ENCODE results near the gene ANXA9. TPM values are rescaled to one million over a fixed set of nuclear protein-coding genes. Genes with fewer than 3 reads are reported as not detected.

The ANXA9 gene
- total RNA-seq, 1 donor from 2014 or later = 1.2 TPM

DNA sequence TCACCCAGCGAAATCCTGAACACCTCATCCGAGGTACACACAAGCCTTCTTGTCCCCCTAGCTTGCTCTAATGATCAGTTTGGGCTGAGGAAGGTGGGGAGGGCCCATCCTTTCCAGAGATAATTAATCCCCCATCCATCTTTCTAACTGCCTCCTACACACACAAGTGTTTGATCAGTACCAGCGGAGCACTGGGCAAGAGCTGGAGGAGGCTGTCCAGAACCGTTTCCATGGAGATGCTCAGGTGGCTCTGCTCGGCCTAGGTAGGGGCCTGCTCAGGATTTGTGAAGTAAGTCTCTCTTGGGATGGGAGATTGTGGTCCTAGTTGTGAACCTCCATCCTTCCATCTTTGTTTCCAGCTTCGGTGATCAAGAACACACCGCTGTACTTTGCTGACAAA, 5.8 kb downstream of the ANXA9 start:
- no peaks in the 10 kb centered on the region for H3K36me3 ChIP-seq
- H3K4me1 ChIP-seq = no peaks in the 10 kb centered on the region
- intact Hi-C loops (cut with DNase I) = no loop called here
- no peak overlapping the region for H3K4me3 ChIP-seq
- no peak overlapping the region for H3K27ac ChIP-seq
- DNase-seq (no peak), ATAC-seq (no peak)
- TF ChIP-seq, protein P1, sequence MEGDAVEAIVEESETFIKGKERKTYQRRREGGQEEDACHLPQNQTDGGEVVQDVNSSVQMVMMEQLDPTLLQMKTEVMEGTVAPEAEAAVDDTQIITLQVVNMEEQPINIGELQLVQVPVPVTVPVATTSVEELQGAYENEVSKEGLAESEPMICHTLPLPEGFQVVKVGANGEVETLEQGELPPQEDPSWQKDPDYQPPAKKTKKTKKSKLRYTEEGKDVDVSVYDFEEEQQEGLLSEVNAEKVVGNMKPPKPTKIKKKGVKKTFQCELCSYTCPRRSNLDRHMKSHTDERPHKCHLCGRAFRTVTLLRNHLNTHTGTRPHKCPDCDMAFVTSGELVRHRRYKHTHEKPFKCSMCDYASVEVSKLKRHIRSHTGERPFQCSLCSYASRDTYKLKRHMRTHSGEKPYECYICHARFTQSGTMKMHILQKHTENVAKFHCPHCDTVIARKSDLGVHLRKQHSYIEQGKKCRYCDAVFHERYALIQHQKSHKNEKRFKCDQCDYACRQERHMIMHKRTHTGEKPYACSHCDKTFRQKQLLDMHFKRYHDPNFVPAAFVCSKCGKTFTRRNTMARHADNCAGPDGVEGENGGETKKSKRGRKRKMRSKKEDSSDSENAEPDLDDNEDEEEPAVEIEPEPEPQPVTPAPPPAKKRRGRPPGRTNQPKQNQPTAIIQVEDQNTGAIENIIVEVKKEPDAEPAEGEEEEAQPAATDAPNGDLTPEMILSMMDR (IDR thresholded peaks at IDR 0.05) = no peak
- H3K9me3 ChIP-seq = no peaks in the 10 kb centered on the region
- H3K27me3 ChIP-seq = no peaks in the 10 kb centered on the region

DNA sequence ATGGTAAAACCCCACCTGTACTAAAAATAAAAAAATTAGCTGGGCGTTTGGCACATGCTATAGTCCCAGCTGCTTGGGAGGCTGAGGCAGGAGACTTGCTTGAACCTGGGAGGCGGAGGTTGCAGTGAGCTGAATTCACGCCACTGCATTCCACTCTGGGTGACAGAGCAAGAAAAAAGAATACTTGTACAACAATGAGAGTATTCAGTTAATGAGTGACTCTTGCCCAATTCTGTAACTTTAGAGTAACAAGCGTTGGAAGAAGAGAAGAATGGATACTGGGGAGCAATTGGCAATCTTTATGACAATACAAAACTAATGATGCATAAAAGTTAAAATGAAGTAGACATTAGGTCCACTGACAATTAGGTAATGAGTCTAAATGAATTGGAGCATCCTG, 10.5 kb downstream of the ANXA9 start:
- no peak overlapping the region for H3K4me3 ChIP-seq
- peaks cover 10% of the 10 kb centered on the region for H3K36me3 ChIP-seq
- DNase-seq (no peak), ATAC-seq (no peak)
- intact Hi-C loops (cut with DNase I) = no loop called here
- no peaks in the 10 kb centered on the region for H3K9me3 ChIP-seq
- TF ChIP-seq, protein P1 (IDR thresholded peaks at IDR 0.05) = no peak
- peaks cover 4% of the 10 kb centered on the region for H3K4me1 ChIP-seq
- H3K27ac ChIP-seq = no peak overlapping the region
- no peaks in the 10 kb centered on the region for H3K27me3 ChIP-seq

DNA sequence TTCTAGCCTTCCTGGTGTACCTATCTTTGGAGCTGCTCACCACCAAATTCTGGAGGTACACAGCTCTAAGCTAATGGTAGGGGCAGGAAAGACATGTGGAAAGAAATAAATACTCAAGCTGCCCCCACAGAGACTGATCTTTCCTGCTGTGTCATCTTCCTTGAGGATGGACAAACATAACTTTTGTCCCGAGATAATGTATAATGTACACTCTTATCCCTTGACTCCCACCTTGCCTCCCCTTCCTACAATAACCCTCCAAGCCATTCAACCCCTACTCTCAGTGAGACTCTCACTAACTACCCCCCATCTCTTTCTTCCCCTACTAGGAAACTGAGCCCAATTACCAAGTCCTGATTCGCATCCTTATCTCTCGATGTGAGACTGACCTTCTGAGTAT, 12.2 kb downstream of the ANXA9 start:
- intact Hi-C loops (cut with DNase I) = no loop called here
- no peaks in the 10 kb centered on the region for H3K9me3 ChIP-seq
- TF ChIP-seq, protein P1 (IDR thresholded peaks at IDR 0.05) = no peak
- H3K4me3 ChIP-seq = no peak overlapping the region
- peaks cover 27% of the 10 kb centered on the region for H3K36me3 ChIP-seq
- H3K27me3 ChIP-seq = no peaks in the 10 kb centered on the region
- DNase-seq (no peak), ATAC-seq (no peak)
- H3K4me1 ChIP-seq = peaks cover 4% of the 10 kb centered on the region
- H3K27ac ChIP-seq = no peak overlapping the region

DNA sequence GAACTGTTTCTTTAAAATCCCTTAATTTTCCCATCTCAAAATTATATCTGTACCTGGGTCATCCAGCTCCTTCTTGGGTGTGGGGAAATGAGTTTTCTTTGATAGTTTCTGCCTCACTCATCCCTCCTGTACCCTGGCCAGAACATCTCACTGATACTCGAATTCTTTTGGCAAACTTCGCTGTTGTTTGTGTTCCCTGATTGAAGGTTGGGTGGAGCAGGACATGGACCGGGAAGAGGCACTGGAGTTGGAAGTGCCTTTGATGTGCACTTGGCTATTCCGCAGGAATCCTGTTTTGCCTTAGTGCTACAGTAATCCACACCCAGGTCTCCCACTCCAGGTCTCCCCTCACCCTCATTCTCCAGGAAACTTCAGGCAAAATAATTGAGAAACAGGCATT, 13.4 kb downstream of the ANXA9 start:
- ATAC-seq (no peak), DNase-seq (no peak)
- TF ChIP-seq, protein P1 (IDR thresholded peaks at IDR 0.05) = no peak
- Histone ChIP-seq H3K36me3 (peaks cover 37% of the 10 kb centered on the region), H3K9me3 (no peaks in the 10 kb centered on the region), H3K4me3 (no peak overlapping the region), H3K27ac (no peak overlapping the region), H3K27me3 (no peaks in the 10 kb centered on the region), H3K4me1 (peaks cover 4% of the 10 kb centered on the region)
- intact Hi-C loops (cut with DNase I) = no loop called here

DNA sequence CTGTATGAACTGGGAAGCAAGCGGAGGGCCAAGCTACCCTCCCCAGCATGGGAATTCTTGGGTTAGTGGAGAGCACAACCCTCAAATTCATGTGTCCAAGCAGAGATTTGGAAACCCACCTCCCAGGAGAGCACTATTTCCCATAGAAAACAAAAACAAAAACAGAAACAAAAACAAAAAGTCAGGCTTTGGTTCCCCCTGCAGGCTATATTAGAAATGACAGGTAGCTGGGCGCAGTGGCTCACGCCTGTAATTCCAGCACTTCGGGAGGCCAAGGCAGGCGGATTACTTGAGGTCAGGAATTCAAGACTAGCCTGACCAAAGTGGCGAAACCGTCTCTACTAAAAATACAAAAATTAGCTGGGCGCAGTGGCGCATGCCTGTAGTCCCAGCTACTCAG, 13.8 kb downstream of the ANXA9 start:
- DNase-seq (no peak), ATAC-seq (peak; percentile 76)
- Histone ChIP-seq H3K36me3 (peaks cover 41% of the 10 kb centered on the region), H3K27me3 (no peaks in the 10 kb centered on the region), H3K4me3 (no peak overlapping the region), H3K4me1 (peaks cover 4% of the 10 kb centered on the region), H3K9me3 (no peaks in the 10 kb centered on the region), H3K27ac (no peak overlapping the region)
- TF ChIP-seq, protein P1 (IDR thresholded peaks at IDR 0.05) = peak; percentile 92
- intact Hi-C loops (cut with DNase I) = no loop called here

Measured in upper lobe of right lung (tissue), 1 donor.